ENCODE data around the gene TEAD1.

Gene TEAD1

GRCh38 chr11:12680940-12681258 lies 6.7 kb downstream of the TEAD1 start:
- Histone ChIP-seq H3K4me1 (ENCODE audit: control insufficient read depth, insufficient read depth, low read length) (peaks cover 25% of the 10 kb centered on the region), H3K27me3 (ENCODE audit: control insufficient read depth, insufficient read depth, low read length) (no peaks in the 10 kb centered on the region), H3K9me3 (ENCODE audit: control insufficient read depth, low read length) (no peaks in the 10 kb centered on the region), H3K4me3 (ENCODE audit: low read length) (no peak overlapping the region), H3K9ac (ENCODE audit: low read length) (no peak overlapping the region), H3K36me3 (ENCODE audit: control insufficient read depth, insufficient read depth, low read length) (no peaks in the 10 kb centered on the region)

- Histone ChIP-seq H3K36me3 (ENCODE audit: control insufficient read depth, insufficient read depth, low read length) (no peaks in the 10 kb centered on the region), H3K9ac (ENCODE audit: low read length) (no peak overlapping the region), H3K4me1 (ENCODE audit: control insufficient read depth, insufficient read depth, low read length) (peaks cover 25% of the 10 kb centered on the region), H3K27me3 (ENCODE audit: control insufficient read depth, insufficient read depth, low read length) (no peaks in the 10 kb centered on the region), H3K4me3 (ENCODE audit: low read length) (no peak overlapping the region), H3K9me3 (ENCODE audit: control insufficient read depth, low read length) (no peaks in the 10 kb centered on the region)
These were observed 7.2 kb downstream of the TEAD1 start for GRCh38 chr11:12681466-12681865.

- H3K9me3 ChIP-seq (ENCODE audit: control insufficient read depth, low read length) = no peaks in the 10 kb centered on the region
- H3K36me3 ChIP-seq (ENCODE audit: control insufficient read depth, insufficient read depth, low read length) = no peaks in the 10 kb centered on the region
- no peak overlapping the region for H3K4me3 ChIP-seq (ENCODE audit: low read length)
- peaks cover 30% of the 10 kb centered on the region for H3K4me1 ChIP-seq (ENCODE audit: control insufficient read depth, insufficient read depth, low read length)
- H3K27me3 ChIP-seq (ENCODE audit: control insufficient read depth, insufficient read depth, low read length) = no peaks in the 10 kb centered on the region
- no peak overlapping the region for H3K9ac ChIP-seq (ENCODE audit: low read length)
These were observed 8.1 kb downstream of the TEAD1 start for GRCh38 chr11:12682288-12682687.

GRCh38 chr11:12682737-12683500 lies 8.7 kb downstream of the TEAD1 start:
- Histone ChIP-seq H3K4me3 (ENCODE audit: low read length) (no peak overlapping the region), H3K36me3 (ENCODE audit: control insufficient read depth, insufficient read depth, low read length) (no peaks in the 10 kb centered on the region), H3K9me3 (ENCODE audit: control insufficient read depth, low read length) (no peaks in the 10 kb centered on the region), H3K4me1 (ENCODE audit: control insufficient read depth, insufficient read depth, low read length) (peaks cover 36% of the 10 kb centered on the region), H3K27me3 (ENCODE audit: control insufficient read depth, insufficient read depth, low read length) (no peaks in the 10 kb centered on the region), H3K9ac (ENCODE audit: low read length) (no peak overlapping the region)

- H3K4me3 ChIP-seq (ENCODE audit: low read length) = no peak overlapping the region
These were observed 9.7 kb downstream of the TEAD1 start for GRCh38 chr11:12683874-12684273.

GRCh38 chr11:12684315-12684714 lies 10.1 kb downstream of the TEAD1 start:
- peaks cover 39% of the 10 kb centered on the region for H3K4me1 ChIP-seq (ENCODE audit: control insufficient read depth, insufficient read depth, low read length)
- no peaks in the 10 kb centered on the region for H3K36me3 ChIP-seq (ENCODE audit: control insufficient read depth, insufficient read depth, low read length)
- no peaks in the 10 kb centered on the region for H3K27me3 ChIP-seq (ENCODE audit: control insufficient read depth, insufficient read depth, low read length)
- H3K4me3 ChIP-seq (ENCODE audit: low read length) = no peak overlapping the region
- H3K9ac ChIP-seq (ENCODE audit: low read length) = no peak overlapping the region
- no peaks in the 10 kb centered on the region for H3K9me3 ChIP-seq (ENCODE audit: control insufficient read depth, low read length)

More at GRCh38 chr11:12683874-12684273, 9.7 kb downstream of the TEAD1 start:
- no peak overlapping the region for H3K9ac ChIP-seq (ENCODE audit: low read length)
- H3K4me1 ChIP-seq (ENCODE audit: control insufficient read depth, insufficient read depth, low read length) = peaks cover 39% of the 10 kb centered on the region
- no peaks in the 10 kb centered on the region for H3K36me3 ChIP-seq (ENCODE audit: control insufficient read depth, insufficient read depth, low read length)
- H3K27me3 ChIP-seq (ENCODE audit: control insufficient read depth, insufficient read depth, low read length) = no peaks in the 10 kb centered on the region
- H3K9me3 ChIP-seq (ENCODE audit: control insufficient read depth, low read length) = no peaks in the 10 kb centered on the region

DNA sequence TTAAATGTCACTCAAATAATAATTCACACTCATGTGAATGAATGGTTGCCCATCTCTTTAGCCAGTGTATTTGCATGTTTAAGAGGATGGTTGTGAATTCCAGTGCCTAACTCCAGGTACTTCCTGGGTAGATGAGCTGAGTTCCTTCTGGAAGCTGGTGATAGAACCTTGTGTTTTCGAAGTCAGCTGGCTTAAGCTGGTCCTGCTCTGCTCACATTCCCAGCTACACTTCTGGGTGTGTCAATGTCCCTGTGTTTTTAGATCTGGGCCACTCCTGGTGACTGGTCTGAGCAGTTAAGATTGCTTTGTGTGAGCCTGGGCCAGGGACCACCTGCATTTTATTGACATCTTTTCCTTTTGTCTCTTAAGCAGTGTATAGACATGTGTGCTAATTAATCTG lies 10.6 kb downstream of the TEAD1 start:
- peaks cover 39% of the 10 kb centered on the region for H3K4me1 ChIP-seq (ENCODE audit: control insufficient read depth, insufficient read depth, low read length)

GRCh38 chr11:12685229-12685628 lies 11.0 kb downstream of the TEAD1 start:
- Histone ChIP-seq H3K36me3 (ENCODE audit: control insufficient read depth, insufficient read depth, low read length) (no peaks in the 10 kb centered on the region), H3K9me3 (ENCODE audit: control insufficient read depth, low read length) (no peaks in the 10 kb centered on the region), H3K4me3 (ENCODE audit: low read length) (no peak overlapping the region), H3K9ac (ENCODE audit: low read length) (no peak overlapping the region), H3K4me1 (ENCODE audit: control insufficient read depth, insufficient read depth, low read length) (peaks cover 39% of the 10 kb centered on the region), H3K27me3 (ENCODE audit: control insufficient read depth, insufficient read depth, low read length) (no peaks in the 10 kb centered on the region)

More for the DNA sequence above, 10.6 kb downstream of the TEAD1 start:
- Histone ChIP-seq H3K9ac (ENCODE audit: low read length) (no peak overlapping the region), H3K4me3 (ENCODE audit: low read length) (no peak overlapping the region), H3K27me3 (ENCODE audit: control insufficient read depth, insufficient read depth, low read length) (no peaks in the 10 kb centered on the region), H3K9me3 (ENCODE audit: control insufficient read depth, low read length) (no peaks in the 10 kb centered on the region), H3K36me3 (ENCODE audit: control insufficient read depth, insufficient read depth, low read length) (no peaks in the 10 kb centered on the region)

- Histone ChIP-seq H3K9ac (ENCODE audit: low read length) (no peak overlapping the region), H3K36me3 (ENCODE audit: control insufficient read depth, insufficient read depth, low read length) (no peaks in the 10 kb centered on the region), H3K27me3 (ENCODE audit: control insufficient read depth, insufficient read depth, low read length) (no peaks in the 10 kb centered on the region), H3K4me3 (ENCODE audit: low read length) (no peak overlapping the region), H3K4me1 (ENCODE audit: control insufficient read depth, insufficient read depth, low read length) (peaks cover 35% of the 10 kb centered on the region), H3K9me3 (ENCODE audit: control insufficient read depth, low read length) (no peaks in the 10 kb centered on the region)
These were observed 12.2 kb downstream of the TEAD1 start for GRCh38 chr11:12686246-12687060.

GRCh38 chr11:12687216-12687623 lies 13.0 kb downstream of the TEAD1 start:
- Histone ChIP-seq H3K9me3 (ENCODE audit: control insufficient read depth, low read length) (no peaks in the 10 kb centered on the region), H3K4me1 (ENCODE audit: control insufficient read depth, insufficient read depth, low read length) (peaks cover 39% of the 10 kb centered on the region), H3K4me3 (ENCODE audit: low read length) (no peak overlapping the region)

GRCh38 chr11:12687740-12688139 lies 13.5 kb downstream of the TEAD1 start:
- Histone ChIP-seq H3K9me3 (ENCODE audit: control insufficient read depth, low read length) (no peaks in the 10 kb centered on the region), H3K9ac (ENCODE audit: low read length) (no peak overlapping the region), H3K36me3 (ENCODE audit: control insufficient read depth, insufficient read depth, low read length) (no peaks in the 10 kb centered on the region), H3K27me3 (ENCODE audit: control insufficient read depth, insufficient read depth, low read length) (no peaks in the 10 kb centered on the region), H3K4me3 (ENCODE audit: low read length) (no peak overlapping the region), H3K4me1 (ENCODE audit: control insufficient read depth, insufficient read depth, low read length) (peaks cover 44% of the 10 kb centered on the region)

More at GRCh38 chr11:12687216-12687623, 13.0 kb downstream of the TEAD1 start:
- no peak overlapping the region for H3K9ac ChIP-seq (ENCODE audit: low read length)
- H3K36me3 ChIP-seq (ENCODE audit: control insufficient read depth, insufficient read depth, low read length) = no peaks in the 10 kb centered on the region
- no peaks in the 10 kb centered on the region for H3K27me3 ChIP-seq (ENCODE audit: control insufficient read depth, insufficient read depth, low read length)

- Histone ChIP-seq H3K27me3 (ENCODE audit: control insufficient read depth, insufficient read depth, low read length) (no peaks in the 10 kb centered on the region), H3K4me1 (ENCODE audit: control insufficient read depth, insufficient read depth, low read length) (peaks cover 53% of the 10 kb centered on the region), H3K4me3 (ENCODE audit: low read length) (no peak overlapping the region), H3K36me3 (ENCODE audit: control insufficient read depth, insufficient read depth, low read length) (no peaks in the 10 kb centered on the region), H3K9ac (ENCODE audit: low read length) (no peak overlapping the region), H3K9me3 (ENCODE audit: control insufficient read depth, low read length) (no peaks in the 10 kb centered on the region)
These were observed 15.0 kb downstream of the TEAD1 start for GRCh38 chr11:12689029-12689755.

All from mucosa of stomach (tissue), 1 donor.